Thyroid gland (tissue), 4 donors: Measurements from ENCODE around the gene RAI1. TPM values are rescaled to one million over a fixed set of nuclear protein-coding genes. Genes with fewer than 3 reads are reported as not detected.

Experiments used
- DNase-seq, 2 donors: peaks; one replicate each; pipeline ENCODE4 v3.0.0-alpha.2; 2019
- H3K27ac ChIP-seq, 3 donors: fragments of 200-600 bp; sonication (generic); 1 replicate in 2 of 3; 2 replicates in 1 of 3; pipeline ENCODE4 v1.5.1; 2016 to 2019; ENCODE audit warnings: mild to moderate bottlenecking in 1 of 3, moderate library complexity in 1 of 3
- H3K27me3 ChIP-seq: fragments of 200-600 bp; sonication (generic); one replicate; pipeline ENCODE4 v1.5.1; 2019
- H3K36me3 ChIP-seq, 2 donors: fragments of 200-600 bp; sonication (generic); one replicate each; pipeline ENCODE4 v1.5.1; 2016 to 2019
- H3K4me1 ChIP-seq, 2 donors: fragments of 200-600 bp; sonication (generic); one replicate each; pipeline ENCODE4 v1.5.1; 2017 to 2019
- H3K4me3 ChIP-seq, 3 donors: fragments of 200-600 bp; sonication (generic); replicated peaks in 1 of 3; 1 replicate in 2 of 3; 2 replicates in 1 of 3; pipeline ENCODE4 v1.5.1; 2016; ENCODE audit warnings: mild to moderate bottlenecking in 1 of 3
- H3K9me3 ChIP-seq: fragments of 200-600 bp; sonication (generic); one replicate; pipeline ENCODE4 v1.5.1; 2017
- POLR2A ChIP-seq, 2 donors: fragments of 450-650 bp; IDR thresholded peaks; one replicate each; pipeline ENCODE4 v1.6.1; 2017; ENCODE audit warnings: antibody characterized with exemption in 2 of 2, mild to moderate bottlenecking in 2 of 2, moderate library complexity in 1 of 2
- WGBS, 2 donors: methylation state at CpG; one replicate each; pipeline ENCODE4 v1.1.5; 2017; 5-methylcytosine and 5-hydroxymethylcytosine counted together
- intact Hi-C: fragments of 100-400 bp; cut with DNase I; formaldehyde crosslinking; loops from one replicate; pipeline ENCODE4 v1.15.1; 2023
- total RNA-seq, 4 donors: library from RNA; depleted of rRNA; stranded (reverse); fragments of >200 nt; gene quantifications; one replicate each; pipeline ENCODE4 v1.2.3, GENCODE V29; 2016
- TF ChIP-seq, protein P1 (sequence below), 6 experiments: fragments of 200-600 bp in 3 of 6; fragments of 450-650 bp in 3 of 6; sonication (generic) in 3 of 6; IDR thresholded peaks; one replicate each; pipeline ENCODE4 v1.5.1; 2016 to 2019; ENCODE audit warnings: antibody characterized with exemption in 6 of 6, mild to moderate bottlenecking in 2 of 6, inconsistent platforms in 1 of 6, moderate library complexity in 1 of 6

Gene RAI1
- total RNA-seq, 4 donors from 2014 or later = 19.1 to 52.3 (median 34.1) TPM

DNA sequence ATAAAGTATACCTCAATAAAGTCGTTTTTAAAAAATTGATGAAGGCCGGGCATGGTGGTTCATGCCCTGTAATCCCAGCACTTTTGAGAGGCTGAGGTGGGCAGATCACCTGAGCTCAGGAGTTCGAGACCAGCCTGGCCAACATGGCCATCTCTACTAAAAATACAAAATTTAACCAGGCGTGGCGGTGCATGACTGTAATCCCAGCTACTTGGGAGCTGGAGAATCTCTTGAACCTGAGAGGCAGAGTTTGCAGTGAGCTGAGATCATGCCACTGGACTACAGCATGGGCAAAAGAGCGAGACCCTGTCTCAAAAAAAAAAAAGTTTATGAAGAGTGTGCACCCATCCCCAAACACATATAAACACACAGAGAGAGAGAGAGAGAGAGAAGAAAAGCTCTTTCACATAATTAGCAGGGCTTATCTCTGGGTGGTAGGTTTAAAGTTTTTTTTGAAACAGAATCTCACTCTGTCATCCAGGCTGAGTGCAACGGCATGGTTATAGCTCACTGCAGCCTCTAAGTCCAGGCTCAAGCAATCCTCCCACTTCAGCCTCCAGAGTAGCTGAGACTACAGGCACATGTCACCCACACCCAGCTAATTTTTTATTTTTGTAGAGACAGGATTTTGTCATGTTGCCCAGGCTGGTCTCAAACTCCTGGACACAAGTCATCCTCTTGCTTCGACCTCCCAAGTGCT, 152.6 kb downstream of the RAI1 start:
- H3K27me3 ChIP-seq = no peaks in the 10 kb centered on the region
- no peaks in the 10 kb centered on the region for H3K36me3 ChIP-seq
- peak overlapping the region; percentile 89 to 99 (median 99) for H3K27ac ChIP-seq
- H3K9me3 ChIP-seq = no peaks in the 10 kb centered on the region
- peak; percentile 54 to 64 for DNase-seq
- no peak overlapping the region for H3K4me3 ChIP-seq
- TF ChIP-seq, protein P1, sequence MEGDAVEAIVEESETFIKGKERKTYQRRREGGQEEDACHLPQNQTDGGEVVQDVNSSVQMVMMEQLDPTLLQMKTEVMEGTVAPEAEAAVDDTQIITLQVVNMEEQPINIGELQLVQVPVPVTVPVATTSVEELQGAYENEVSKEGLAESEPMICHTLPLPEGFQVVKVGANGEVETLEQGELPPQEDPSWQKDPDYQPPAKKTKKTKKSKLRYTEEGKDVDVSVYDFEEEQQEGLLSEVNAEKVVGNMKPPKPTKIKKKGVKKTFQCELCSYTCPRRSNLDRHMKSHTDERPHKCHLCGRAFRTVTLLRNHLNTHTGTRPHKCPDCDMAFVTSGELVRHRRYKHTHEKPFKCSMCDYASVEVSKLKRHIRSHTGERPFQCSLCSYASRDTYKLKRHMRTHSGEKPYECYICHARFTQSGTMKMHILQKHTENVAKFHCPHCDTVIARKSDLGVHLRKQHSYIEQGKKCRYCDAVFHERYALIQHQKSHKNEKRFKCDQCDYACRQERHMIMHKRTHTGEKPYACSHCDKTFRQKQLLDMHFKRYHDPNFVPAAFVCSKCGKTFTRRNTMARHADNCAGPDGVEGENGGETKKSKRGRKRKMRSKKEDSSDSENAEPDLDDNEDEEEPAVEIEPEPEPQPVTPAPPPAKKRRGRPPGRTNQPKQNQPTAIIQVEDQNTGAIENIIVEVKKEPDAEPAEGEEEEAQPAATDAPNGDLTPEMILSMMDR (IDR thresholded peaks at IDR 0.05) = no peak
- TF ChIP-seq POLR2A (IDR thresholded peaks at IDR 0.05) = no peak
- intact Hi-C loops = no loop called here
- WGBS, 2 donors = 48 to 49% methylated on average over 8 of the region's 8 CpGs
- peaks cover 45 to 60% of the 10 kb centered on the region in 2 donors for H3K4me1 ChIP-seq

DNA sequence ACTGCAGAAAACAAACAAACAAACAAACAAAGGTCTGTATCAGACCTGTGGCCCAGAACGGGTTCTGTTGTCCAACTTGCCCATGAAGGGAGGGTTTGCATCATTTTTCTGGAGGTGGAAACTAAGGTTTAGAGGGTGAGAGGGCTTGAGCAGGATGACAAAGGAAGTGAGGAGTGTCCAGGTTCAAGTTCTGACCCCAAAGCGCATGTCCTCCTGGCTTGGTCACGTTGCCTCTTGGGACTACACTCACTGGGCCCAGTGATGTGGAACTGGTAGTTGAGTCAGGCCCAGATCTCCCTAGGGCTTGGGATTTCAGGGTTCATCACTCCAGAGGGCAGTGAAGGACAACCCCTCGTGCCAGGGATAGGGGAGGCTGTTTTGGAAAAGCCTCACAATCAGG, 153.7 kb downstream of the RAI1 start:
- Histone ChIP-seq H3K36me3 (no peaks in the 10 kb centered on the region), H3K4me3 (no peak overlapping the region), H3K4me1 (peaks cover 56 to 67% of the 10 kb centered on the region in 2 donors), H3K27ac (peak overlapping the region; percentile 89 to 99 (median 99)), H3K9me3 (no peaks in the 10 kb centered on the region), H3K27me3 (no peaks in the 10 kb centered on the region)
- peak; percentile 56 to 67 for DNase-seq
- intact Hi-C loops = no loop called here
- WGBS, 2 donors = 28 to 50% methylated on average over 4 of the region's 4 CpGs
- TF ChIP-seq, protein P1 (IDR thresholded peaks at IDR 0.05) = no peak
- no peak for TF ChIP-seq POLR2A (IDR thresholded peaks at IDR 0.05)

DNA sequence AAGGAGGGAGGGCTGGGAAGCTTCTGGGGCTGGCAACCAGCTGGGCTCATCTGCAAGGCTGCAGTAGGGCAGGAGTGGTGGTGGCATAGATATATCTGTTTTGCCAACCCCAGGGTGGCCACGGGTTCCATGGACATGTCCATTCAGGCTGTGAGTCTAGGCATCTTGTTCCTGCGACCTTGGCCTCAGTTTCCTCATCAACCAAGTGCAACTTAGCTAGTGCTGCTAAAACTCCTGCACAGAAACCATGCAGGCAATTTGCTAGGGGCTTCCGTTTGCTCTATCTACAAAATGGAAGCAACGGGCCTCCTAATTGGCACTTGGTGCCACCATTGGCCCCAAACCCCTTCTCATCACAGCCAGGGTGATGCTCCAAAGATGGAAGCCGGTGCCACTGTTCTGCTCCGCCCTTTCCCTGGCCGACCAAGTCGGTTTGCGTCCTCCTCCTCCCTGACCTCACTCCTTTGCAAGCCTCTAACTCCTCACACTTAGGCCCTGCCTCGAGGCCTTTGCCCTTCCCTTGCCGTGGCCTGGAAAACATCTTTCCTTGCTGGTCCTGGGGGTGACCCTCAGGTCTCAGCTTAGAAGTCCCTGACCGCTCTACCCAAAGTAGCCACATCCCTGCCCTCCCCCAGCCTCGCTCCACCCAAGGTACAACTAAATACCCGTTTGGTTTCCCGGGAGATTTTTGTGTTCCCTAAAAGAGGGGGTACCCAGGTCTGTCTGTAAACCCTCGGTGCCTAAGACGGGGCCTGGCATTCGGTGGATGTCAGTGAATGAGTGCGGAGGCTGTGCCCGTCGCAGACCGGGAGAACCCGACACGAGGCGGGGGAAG, 154.4 kb downstream of the RAI1 start:
- H3K36me3 ChIP-seq = no peaks in the 10 kb centered on the region
- peaks cover 59 to 70% of the 10 kb centered on the region in 2 donors for H3K4me1 ChIP-seq
- H3K4me3 ChIP-seq = peak overlapping the region in 1 of 3 donors; percentile 87
- H3K27me3 ChIP-seq = no peaks in the 10 kb centered on the region
- peak overlapping the region; percentile 89 to 99 (median 99) for H3K27ac ChIP-seq
- intact Hi-C loops = no loop called here
- TF ChIP-seq, protein P1 (IDR thresholded peaks at IDR 0.05) = no peak
- no peak for DNase-seq
- H3K9me3 ChIP-seq = no peaks in the 10 kb centered on the region
- WGBS, 2 donors = 26 to 30% methylated on average over 24 to 25 of the region's 25 CpGs

DNA sequence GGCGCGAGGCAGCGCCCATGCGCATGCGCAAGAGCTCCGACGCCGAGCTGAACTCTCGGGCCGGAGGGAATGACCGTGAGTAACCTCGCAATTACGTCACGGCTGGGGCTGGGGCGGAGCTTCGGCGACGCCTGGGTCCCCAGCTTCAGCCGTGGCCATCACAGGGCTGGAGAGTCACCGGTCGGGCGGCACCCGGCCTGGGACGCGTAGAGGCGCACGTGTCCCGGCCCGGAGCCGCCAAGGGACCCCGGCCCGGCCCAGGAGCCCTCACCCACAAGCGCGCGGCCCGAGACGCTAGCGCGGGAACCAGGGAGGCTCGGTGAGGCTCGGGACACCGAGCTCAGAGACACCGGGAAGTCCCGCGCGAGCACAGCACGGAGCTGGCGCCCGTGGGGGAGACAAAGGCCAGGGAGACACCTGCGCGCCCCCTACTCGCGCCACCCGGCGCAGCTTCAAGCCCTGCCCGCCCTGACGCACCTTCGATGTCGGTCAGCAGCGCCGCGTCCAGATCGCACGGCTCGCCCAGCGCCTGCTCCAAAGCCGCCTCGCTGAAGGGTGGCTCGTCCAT, 155.1 kb downstream of the RAI1 start:
- intact Hi-C loops = no loop called here
- no peaks in the 10 kb centered on the region for H3K9me3 ChIP-seq

More for the DNA sequence above, 155.1 kb downstream of the RAI1 start:
- peak overlapping the region; percentile 99 for H3K27ac ChIP-seq
- no peaks in the 10 kb centered on the region for H3K27me3 ChIP-seq
- peak overlapping the region; percentile 56 to 90 (median 87) for H3K4me3 ChIP-seq
- WGBS, 2 donors = 0% methylated on average over 1 to 7 of the region's 69 CpGs
- peaks cover 66 to 71% of the 10 kb centered on the region in 2 donors for H3K4me1 ChIP-seq
- peak; percentile 98 to 99 for DNase-seq
- no peaks in the 10 kb centered on the region for H3K36me3 ChIP-seq
- TF ChIP-seq POLR2A (IDR thresholded peaks at IDR 0.05) = peak; percentile 97 to 100
- TF ChIP-seq, protein P1 (IDR thresholded peaks at IDR 0.05) = peak in 1 of 6 experiments; percentile 7
